Prostate gland (tissue), 2 donors: Measurements from ENCODE around the gene SCFD2. TPM values are rescaled to one million over a fixed set of nuclear protein-coding genes. Genes with fewer than 3 reads are reported as not detected.

Experiments
- DNase-seq: peaks from one replicate; pipeline ENCODE4 v3.0.0-alpha.2; 2019; ENCODE audit warnings: low spot score
- H3K27ac ChIP-seq, 2 donors: fragments of 200-600 bp; sonication (generic); 2 replicates each; pipeline ENCODE4 v1.5.1; 2017 to 2019
- H3K27me3 ChIP-seq: fragments of 200-600 bp; sonication (generic); replicated peaks from 2 replicates; pipeline ENCODE4 v1.5.1; 2019; ENCODE audit not compliant: insufficient read depth
- H3K36me3 ChIP-seq, 2 donors: fragments of 200-600 bp; sonication (generic); 1 replicate in 1 of 2; 2 replicates in 1 of 2; pipeline versions ENCODE4 v1.5.1 to v1.8.1; 2017 to 2019
- H3K4me1 ChIP-seq: fragments of 200-600 bp; sonication (generic); replicated peaks from 2 replicates; pipeline ENCODE4 v1.5.1; 2019
- H3K4me3 ChIP-seq, 2 donors: fragments of 200-600 bp; sonication (generic); 2 replicates each; pipeline ENCODE4 v1.5.1; 2017 to 2019
- H3K9me3 ChIP-seq: fragments of 200-600 bp; sonication (generic); 2 replicates; pipeline ENCODE4 v1.5.1; 2017
- CTCF ChIP-seq, 4 experiments: fragments of 200-600 bp in 2 of 4; fragments of 450-650 bp in 2 of 4; sonication (generic) in 2 of 4; IDR thresholded peaks; 1 replicate in 3 of 4; 2 replicates in 1 of 4; pipeline ENCODE4 v1.5.1; 2016 to 2019; ENCODE audit warnings: antibody characterized with exemption in 4 of 4, mild to moderate bottlenecking in 2 of 4, moderate library complexity in 2 of 4
- POLR2A ChIP-seq: fragments of 450-650 bp; IDR thresholded peaks from one replicate; pipeline ENCODE4 v1.6.1; 2016; ENCODE audit warnings: antibody characterized with exemption, mild to moderate bottlenecking
- POLR2AphosphoS5 ChIP-seq: sonication (generic); formaldehyde crosslinking; IDR thresholded peaks from one replicate; pipeline ENCODE4 v1.6.1; 2017; ENCODE audit warnings: antibody characterized with exemption
- WGBS: methylation state at CpG from one replicate; pipeline ENCODE4 v1.1.5; 2018; 5-methylcytosine and 5-hydroxymethylcytosine counted together
- intact Hi-C: fragments of 100-400 bp; cut with DNase I; formaldehyde crosslinking; loops from one replicate; pipeline ENCODE4 v1.14.2; 2022
- total RNA-seq, 2 donors: library from RNA; depleted of rRNA; stranded (reverse); fragments of >200 nt; gene quantifications; one replicate each; pipeline ENCODE4 v1.1.0, GENCODE V29; 2016

Gene SCFD2
- total RNA-seq, 2 donors from 2014 or later = 10.7 to 21.1 TPM

- no peak for DNase-seq
- H3K27me3 ChIP-seq = no peaks in the 10 kb centered on the region
- 78% methylated on average over 2 of the region's 2 CpGs for WGBS
- intact Hi-C loops = no loop called here
- H3K27ac ChIP-seq = no peak overlapping the region
- H3K4me3 ChIP-seq = no peak overlapping the region
- H3K36me3 ChIP-seq = no peaks in the 10 kb centered on the region
- H3K4me1 ChIP-seq = no peaks in the 10 kb centered on the region
- H3K9me3 ChIP-seq = no peaks in the 10 kb centered on the region
- TF ChIP-seq CTCF (IDR thresholded peaks at IDR 0.05) (no peak), POLR2AphosphoS5 (no peak), POLR2A (no peak)
Measured at GRCh38 chr4:53321984-53322289, 43.9 kb downstream of the SCFD2 start.

- Histone ChIP-seq H3K27me3 (no peaks in the 10 kb centered on the region), H3K9me3 (no peaks in the 10 kb centered on the region), H3K36me3 (no peaks in the 10 kb centered on the region), H3K4me3 (no peak overlapping the region), H3K4me1 (no peaks in the 10 kb centered on the region), H3K27ac (no peak overlapping the region)
- no peak for TF ChIP-seq CTCF (IDR thresholded peaks at IDR 0.05)
- no peak for TF ChIP-seq POLR2AphosphoS5
- no peak for TF ChIP-seq POLR2A
- 68% methylated on average over 3 of the region's 3 CpGs for WGBS
- no peak for DNase-seq
- intact Hi-C loops = no loop called here
Measured at GRCh38 chr4:53321151-53321983, 44.5 kb downstream of the SCFD2 start.

GRCh38 chr4:53315300-53315699 is 50.6 kb downstream of the SCFD2 start:
- H3K9me3 ChIP-seq = no peaks in the 10 kb centered on the region
- no peaks in the 10 kb centered on the region for H3K27me3 ChIP-seq
- H3K27ac ChIP-seq = no peak overlapping the region
- DNase-seq = no peak
- no peaks in the 10 kb centered on the region for H3K36me3 ChIP-seq
- H3K4me3 ChIP-seq = no peak overlapping the region
- no peaks in the 10 kb centered on the region for H3K4me1 ChIP-seq
- intact Hi-C loops = no loop called here
- TF ChIP-seq POLR2AphosphoS5 (no peak), POLR2A (no peak), CTCF (IDR thresholded peaks at IDR 0.05) (no peak)
- 89% methylated on average over 1 of the region's 1 CpG for WGBS

- no peaks in the 10 kb centered on the region for H3K4me1 ChIP-seq
- intact Hi-C loops = no loop called here
- no peaks in the 10 kb centered on the region for H3K27me3 ChIP-seq
- no peaks in the 10 kb centered on the region for H3K36me3 ChIP-seq
- WGBS = 90% methylated on average over 4 of the region's 4 CpGs
- DNase-seq = no peak
- no peak overlapping the region for H3K4me3 ChIP-seq
- H3K27ac ChIP-seq = no peak overlapping the region
- TF ChIP-seq CTCF (IDR thresholded peaks at IDR 0.05) = no peak
- TF ChIP-seq POLR2A = no peak
- no peak for TF ChIP-seq POLR2AphosphoS5
- H3K9me3 ChIP-seq = no peaks in the 10 kb centered on the region
Measured at GRCh38 chr4:53314252-53314651, 51.6 kb downstream of the SCFD2 start.

GRCh38 chr4:53313510-53313909 is 52.4 kb downstream of the SCFD2 start:
- intact Hi-C loops = no loop called here
- Histone ChIP-seq H3K4me3 (no peak overlapping the region), H3K27me3 (no peaks in the 10 kb centered on the region), H3K27ac (no peak overlapping the region), H3K9me3 (no peaks in the 10 kb centered on the region), H3K36me3 (no peaks in the 10 kb centered on the region), H3K4me1 (no peaks in the 10 kb centered on the region)
- TF ChIP-seq POLR2A (no peak), POLR2AphosphoS5 (no peak), CTCF (IDR thresholded peaks at IDR 0.05) (no peak)
- WGBS = 88% methylated on average over 3 of the region's 3 CpGs
- no peak for DNase-seq
